Gastroesophageal sphincter (tissue), 4 donors: ENCODE results near the gene BCL2A1. TPM values are rescaled to one million over a fixed set of nuclear protein-coding genes. Genes with fewer than 3 reads are reported as not detected.

Experiments
- ATAC-seq: fragments of 150-250 bp; one replicate; pipeline ENCODE4 v1.9.1; 2016; ENCODE audit warnings: mild to moderate bottlenecking, moderate library complexity
- H3K27ac ChIP-seq, 4 donors: fragments of 200-600 bp; sonication (generic) in 3 of 4; 1 replicate in 3 of 4; 2 replicates in 1 of 4; pipeline ENCODE4 v1.5.1; 2016 to 2019
- H3K27me3 ChIP-seq: fragments of 200-600 bp; sonication (generic); one replicate; pipeline ENCODE4 v1.5.1; 2019
- H3K36me3 ChIP-seq, 2 donors: fragments of 200-600 bp; sonication (generic); one replicate each; pipeline ENCODE4 v1.5.1; 2019; ENCODE audit warnings: control low read depth in 1 of 2
- H3K4me1 ChIP-seq, 3 donors: fragments of 200-600 bp; sonication (generic); 1 replicate in 2 of 3; 2 replicates in 1 of 3; pipeline ENCODE4 v1.5.1; 2016 to 2019; ENCODE audit warnings: control low read depth in 2 of 3
- H3K4me3 ChIP-seq, 2 donors: fragments of 200-600 bp; sonication (generic); one replicate each; pipeline ENCODE4 v1.5.1; 2019; ENCODE audit warnings: mild to moderate bottlenecking in 1 of 2, moderate library complexity in 1 of 2
- H3K9me3 ChIP-seq, 3 donors: fragments of 200-600 bp; sonication (generic); one replicate each; pipeline ENCODE4 v1.5.1; 2017 to 2019; ENCODE audit warnings: control low read depth in 2 of 3
- EP300 ChIP-seq: sonication (generic); formaldehyde crosslinking; IDR thresholded peaks from one replicate; pipeline ENCODE4 v1.6.1; 2017; ENCODE audit warnings: antibody characterized with exemption, mild to moderate bottlenecking
- POLR2A ChIP-seq, 2 donors: fragments of 450-650 bp; IDR thresholded peaks; one replicate each; pipeline ENCODE4 v1.6.1; 2017; ENCODE audit warnings: antibody characterized with exemption in 2 of 2, mild to moderate bottlenecking in 2 of 2, moderate library complexity in 1 of 2
- POLR2AphosphoS5 ChIP-seq: sonication (generic); formaldehyde crosslinking; IDR thresholded peaks from one replicate; pipeline ENCODE4 v1.6.1; 2017; ENCODE audit warnings: antibody characterized with exemption
- WGBS, 2 donors: methylation state at CpG; one replicate each; pipeline ENCODE4 v1.1.5; 2018; ENCODE audit warnings: low coverage in 1 of 2; 5-methylcytosine and 5-hydroxymethylcytosine counted together
- total RNA-seq, 4 donors: library from RNA; depleted of rRNA; stranded (reverse); fragments of >200 nt; gene quantifications; one replicate each; pipeline ENCODE4 v1.1.0, GENCODE V29; 2016
- TF ChIP-seq, protein P1 (sequence below), 4 experiments: fragments of 200-600 bp in 2 of 4; fragments of 450-650 bp in 2 of 4; sonication (generic) in 1 of 4; IDR thresholded peaks; one replicate each; pipeline ENCODE4 v1.5.1; 2017 to 2019; ENCODE audit warnings: antibody characterized with exemption in 4 of 4, mild to moderate bottlenecking in 2 of 4, moderate library complexity in 2 of 4

The BCL2A1 gene
- total RNA-seq, 4 donors from 2014 or later = 0.62 to 13.3 TPM; not detected in 2

- Histone ChIP-seq H3K27ac (peak overlapping the region; percentile 74 to 97 (median 96)), H3K36me3 (peaks cover 0 to 26% of the 10 kb centered on the region in 2 donors), H3K4me3 (peak overlapping the region; percentile 61 to 90), H3K4me1 (peaks cover 0 to 20% (median 0%) of the 10 kb centered on the region in 3 donors), H3K9me3 (peaks cover 0 to 27% (median 0%) of the 10 kb centered on the region in 3 donors), H3K27me3 (no peaks in the 10 kb centered on the region)
- no peak for ATAC-seq
- 91 to 96% methylated on average over 14 to 24 of the region's 24 CpGs for WGBS, 2 donors
- TF ChIP-seq EP300 (no peak), POLR2AphosphoS5 (no peak), POLR2A (IDR thresholded peaks at IDR 0.05) (no peak)
- TF ChIP-seq, protein P1, sequence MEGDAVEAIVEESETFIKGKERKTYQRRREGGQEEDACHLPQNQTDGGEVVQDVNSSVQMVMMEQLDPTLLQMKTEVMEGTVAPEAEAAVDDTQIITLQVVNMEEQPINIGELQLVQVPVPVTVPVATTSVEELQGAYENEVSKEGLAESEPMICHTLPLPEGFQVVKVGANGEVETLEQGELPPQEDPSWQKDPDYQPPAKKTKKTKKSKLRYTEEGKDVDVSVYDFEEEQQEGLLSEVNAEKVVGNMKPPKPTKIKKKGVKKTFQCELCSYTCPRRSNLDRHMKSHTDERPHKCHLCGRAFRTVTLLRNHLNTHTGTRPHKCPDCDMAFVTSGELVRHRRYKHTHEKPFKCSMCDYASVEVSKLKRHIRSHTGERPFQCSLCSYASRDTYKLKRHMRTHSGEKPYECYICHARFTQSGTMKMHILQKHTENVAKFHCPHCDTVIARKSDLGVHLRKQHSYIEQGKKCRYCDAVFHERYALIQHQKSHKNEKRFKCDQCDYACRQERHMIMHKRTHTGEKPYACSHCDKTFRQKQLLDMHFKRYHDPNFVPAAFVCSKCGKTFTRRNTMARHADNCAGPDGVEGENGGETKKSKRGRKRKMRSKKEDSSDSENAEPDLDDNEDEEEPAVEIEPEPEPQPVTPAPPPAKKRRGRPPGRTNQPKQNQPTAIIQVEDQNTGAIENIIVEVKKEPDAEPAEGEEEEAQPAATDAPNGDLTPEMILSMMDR (IDR thresholded peaks at IDR 0.05) = no peak
Measured at GRCh38 chr15:79924379-79924778, 46.6 kb downstream of the BCL2A1 start.

DNA sequence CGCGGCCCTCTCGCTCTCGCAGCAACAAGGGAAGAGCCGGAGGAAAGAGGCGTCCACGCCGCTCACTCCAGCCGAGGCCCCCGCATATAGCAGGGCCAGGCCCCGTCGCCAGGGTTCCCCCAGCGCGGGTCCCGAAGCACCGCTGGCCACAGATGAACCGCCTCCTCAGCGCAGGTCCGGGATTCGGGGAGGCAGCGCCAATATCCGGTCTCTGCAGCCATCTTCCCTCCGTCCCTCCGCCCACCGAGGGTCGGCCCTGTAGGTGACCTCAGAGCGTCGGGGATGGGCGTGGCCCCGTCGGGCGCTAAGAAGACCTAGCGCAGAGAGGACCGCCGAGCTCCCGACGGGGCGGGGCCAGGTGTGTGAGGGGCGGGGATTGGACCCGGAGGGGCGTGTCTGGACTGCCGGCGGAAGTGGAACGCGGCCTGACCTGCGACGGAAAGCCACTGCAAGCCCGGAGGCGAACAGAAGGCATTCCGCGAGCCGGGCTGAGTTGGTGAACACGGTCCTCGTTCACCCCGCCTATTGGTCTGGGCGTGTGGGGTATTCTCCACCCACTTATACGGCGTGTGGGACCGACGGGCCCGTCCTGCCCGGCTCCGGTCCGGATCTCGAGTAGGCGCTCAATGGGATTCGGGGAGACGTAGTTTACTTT lies 47.4 kb downstream of the BCL2A1 start:
- Histone ChIP-seq H3K36me3 (peaks cover 0 to 31% of the 10 kb centered on the region in 2 donors), H3K4me3 (peak overlapping the region; percentile 61 to 90), H3K27me3 (no peaks in the 10 kb centered on the region), H3K9me3 (peaks cover 0 to 34% (median 0%) of the 10 kb centered on the region in 3 donors), H3K27ac (peak overlapping the region; percentile 80 to 97 (median 96)), H3K4me1 (peaks cover 0 to 20% (median 0%) of the 10 kb centered on the region in 3 donors)
- WGBS, 2 donors = 2% methylated on average over 13 of the region's 68 CpGs; no CpG with 5 or more reads in 1 of the 2 donors
- TF ChIP-seq, protein P1 (IDR thresholded peaks at IDR 0.05) = peak in 1 of 4 experiments; percentile 15
- peak; percentile 55 for TF ChIP-seq POLR2A (IDR thresholded peaks at IDR 0.05)
- no peak for TF ChIP-seq EP300
- TF ChIP-seq POLR2AphosphoS5 = peak; percentile 83
- ATAC-seq = peak; percentile 98

- TF ChIP-seq POLR2AphosphoS5 (peak; percentile 12), EP300 (no peak)
- TF ChIP-seq, protein P1 (IDR thresholded peaks at IDR 0.05) = no peak
- Histone ChIP-seq H3K9me3 (peaks cover 0 to 40% (median 0%) of the 10 kb centered on the region in 3 donors), H3K27me3 (no peaks in the 10 kb centered on the region), H3K4me1 (peaks cover 0 to 20% (median 0%) of the 10 kb centered on the region in 3 donors), H3K27ac (peak overlapping the region; percentile 80 to 97 (median 96)), H3K36me3 (peaks cover 0 to 31% of the 10 kb centered on the region in 2 donors), H3K4me3 (peak overlapping the region; percentile 61 to 90)
- peak; percentile 70 for ATAC-seq
- 0% methylated on average over 4 of the region's 51 CpGs; no CpG with 5 or more reads in 1 of the 2 donors for WGBS, 2 donors
Measured at GRCh38 chr15:79923079-79923514, 47.9 kb downstream of the BCL2A1 start.

DNA sequence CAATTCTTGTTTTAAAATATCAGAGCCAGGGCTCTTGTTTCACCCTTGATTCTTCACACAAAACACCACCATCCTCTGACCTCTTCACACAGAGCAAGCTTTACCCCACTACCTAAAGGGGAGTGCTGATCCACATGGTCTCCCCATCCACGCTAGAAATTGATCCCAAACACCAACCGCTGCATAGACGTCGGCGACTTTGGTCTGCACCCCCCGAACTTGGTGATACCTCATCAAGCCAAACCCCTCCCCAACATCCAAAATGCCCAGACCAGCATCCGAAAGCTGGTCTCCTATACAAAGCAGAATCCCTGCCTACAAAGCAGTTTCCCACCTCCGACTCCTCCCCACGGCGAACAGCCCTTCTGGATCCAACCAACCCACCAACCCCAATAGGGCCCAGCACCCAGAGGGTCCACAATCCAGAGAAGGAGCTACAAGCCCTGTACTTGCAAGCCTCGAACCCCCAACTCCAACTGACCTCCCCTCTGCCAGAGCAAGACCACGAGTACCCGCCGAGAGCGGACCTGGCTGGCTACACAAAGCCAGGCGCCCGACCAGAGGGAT lies 48.4 kb downstream of the BCL2A1 start:
- no peak for ATAC-seq
- WGBS, 2 donors = 0 to 23% methylated on average over 2 to 12 of the region's 17 CpGs
- Histone ChIP-seq H3K36me3 (peaks cover 0 to 31% of the 10 kb centered on the region in 2 donors), H3K4me3 (peak overlapping the region; percentile 61 to 90), H3K27ac (peak overlapping the region; percentile 80 to 97 (median 96)), H3K4me1 (peaks cover 0 to 20% (median 0%) of the 10 kb centered on the region in 3 donors), H3K27me3 (no peaks in the 10 kb centered on the region), H3K9me3 (peaks cover 0 to 45% (median 0%) of the 10 kb centered on the region in 3 donors)
- TF ChIP-seq POLR2A (IDR thresholded peaks at IDR 0.05) (no peak), EP300 (no peak), POLR2AphosphoS5 (no peak)
- TF ChIP-seq, protein P1 (IDR thresholded peaks at IDR 0.05) = no peak
